Caco-2 (cell line): ENCODE measurements around the gene TBXAS1. TPM values are rescaled to one million over a fixed set of nuclear protein-coding genes. Genes with fewer than 3 reads are reported as not detected.
"Not testable (repeated sequence)": the region's sequence is repeated elsewhere in the genome, so short reads cannot be mapped to it uniquely, and the experiment has no call there.

ENCODE experiments used
- BruUV-seq: library from RNA; stranded (reverse); fragments of 400-500 nt; replicated peaks from 2 replicates; lab custom pipeline; 2021; lab: Mats Ljungman, UMichigan
- CTCF ChIA-PET: fragments of 300-600 bp; sonication (Branson Sonifier 250); formaldehyde crosslinking; loops from one replicate; lab custom pipeline; 2022; ENCODE audit warnings: antibody characterized with exemption; lab: Charles Lee
- POLR2A ChIA-PET: fragments of 300-600 bp; sonication (Branson Sonifier 250); formaldehyde crosslinking; loops from one replicate; lab custom pipeline; 2022; ENCODE audit warnings: antibody characterized with exemption; lab: Charles Lee
- DNase-seq, 2 experiments: peaks; one replicate each; pipeline versions ENCODE4 v3.0.0 to v3.0.0-alpha.2; 2020 to 2022
- H3K27me3 ChIP-seq: replicated peaks from 2 replicates; pipeline ENCODE4 v1.6.0; 2011; ENCODE audit warnings: low read length; ENCODE audit not compliant: control insufficient read depth, insufficient read depth
- H3K36me3 ChIP-seq: 2 replicates; pipeline ENCODE4 v1.5.1; 2011; ENCODE audit warnings: low read length; ENCODE audit not compliant: control insufficient read depth, insufficient read depth
- H3K4me1 ChIP-seq: fragments of 250-450 bp; sonication (Bioruptor Pico); 2 replicates; pipeline ENCODE4 v1.5.1; 2020; ENCODE audit warnings: mild to moderate bottlenecking
- H3K4me3 ChIP-seq: 2 replicates; pipeline ENCODE4 v1.5.1; 2011; ENCODE audit warnings: low read depth, mild to moderate bottlenecking, control low read depth, low read length
- H3K9me3 ChIP-seq: fragments of 250-450 bp; sonication (Bioruptor Pico); 2 replicates; pipeline ENCODE4 v1.5.1; 2020; ENCODE audit warnings: mild to moderate bottlenecking, moderate library complexity
- H3K27ac Mint-ChIP-seq: one replicate; pipeline ENCODE4 v1.8.0; 2022; ENCODE audit warnings: mixed read lengths; ENCODE audit not compliant: unreplicated experiment
- H3K27me3 Mint-ChIP-seq: one replicate; pipeline ENCODE4 v1.8.0; 2022; ENCODE audit warnings: mixed read lengths; ENCODE audit not compliant: insufficient read depth, unreplicated experiment
- H3K36me3 Mint-ChIP-seq: one replicate; pipeline ENCODE4 v1.8.0; 2022; ENCODE audit warnings: mild to moderate bottlenecking, mixed read lengths; ENCODE audit not compliant: insufficient read depth, unreplicated experiment
- H3K4me1 Mint-ChIP-seq: one replicate; pipeline ENCODE4 v1.8.0; 2022; ENCODE audit warnings: low read depth, mixed read lengths; ENCODE audit not compliant: unreplicated experiment
- H3K4me3 Mint-ChIP-seq: one replicate; pipeline ENCODE4 v1.8.0; 2022; ENCODE audit warnings: mild to moderate bottlenecking, moderate library complexity, mixed read lengths; ENCODE audit not compliant: unreplicated experiment
- H3K9me3 Mint-ChIP-seq: one replicate; pipeline ENCODE4 v1.8.0; 2022; ENCODE audit warnings: mixed read lengths; ENCODE audit not compliant: unreplicated experiment
- intact Hi-C: fragments of 100-400 bp; cut with micrococcal nuclease; formaldehyde crosslinking; loops from one replicate; pipeline ENCODE4 v1.10.0; 2022; ENCODE audit not compliant: unreplicated experiment
- total RNA-seq: library from RNA; stranded (reverse); gene quantifications from 2 replicates; pipeline ENCODE4 v1.2.3, GENCODE V29; 2022
- TF ChIP-seq, protein P1 (sequence below), 2 experiments: fragments of 200-600 bp in 1 of 2; IDR thresholded peaks; 1 replicate in 1 of 2; 2 replicates in 1 of 2; pipeline versions ENCODE4 v1.5.1 to v1.8.0; 2011 to 2022; ENCODE audit warnings: antibody characterized with exemption in 1 of 2, control low read depth in 1 of 2, inconsistent platforms in 1 of 2, low read depth in 1 of 2, low read length in 1 of 2, mild to moderate bottlenecking in 1 of 2, moderate library complexity in 1 of 2; ENCODE audit not compliant: insufficient read depth in 1 of 2, severe bottlenecking in 1 of 2, unreplicated experiment in 1 of 2

TBXAS1 gene
- total RNA-seq, 1 experiment from 2014 or later = 1.6 TPM

DNA sequence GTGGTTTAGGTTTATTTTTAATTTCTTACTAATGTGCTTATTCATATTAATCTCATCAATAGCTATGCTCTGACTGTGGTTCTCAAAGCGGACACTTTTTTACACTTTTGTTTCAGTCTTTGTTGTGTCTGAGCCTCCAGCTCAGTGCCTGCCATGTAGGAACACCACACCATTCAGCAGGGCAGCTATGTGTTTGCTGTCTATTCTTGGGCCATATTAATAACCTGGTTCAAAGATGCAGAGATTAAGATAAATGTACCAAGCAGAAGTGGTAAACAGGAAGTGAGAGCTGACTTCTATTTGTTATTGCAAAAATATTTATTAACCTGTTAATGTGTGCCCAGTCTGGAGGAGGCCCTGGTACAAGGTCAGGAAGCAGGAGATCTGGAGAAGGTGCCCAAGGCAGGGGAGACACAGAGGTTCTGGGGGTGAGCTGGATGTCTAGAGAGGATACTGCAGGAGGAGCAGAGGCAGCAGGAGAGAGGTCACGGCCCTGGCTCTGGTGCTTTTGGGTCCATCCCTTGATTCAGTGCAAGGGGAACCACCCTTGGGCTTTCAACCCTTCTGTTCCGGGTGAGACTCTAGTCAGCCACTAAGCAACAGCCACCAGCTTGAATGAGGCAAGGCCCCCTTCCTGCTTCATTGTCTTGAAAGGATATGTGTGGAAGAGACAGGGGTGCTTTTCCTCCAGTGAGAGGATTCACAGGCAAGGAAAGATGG is 1.9 kb downstream of the TBXAS1 start:
- Mint-ChIP-seq H3K27ac (no peak overlapping the region), H3K27me3 (peaks cover 3% of the 10 kb centered on the region), H3K4me1 (peaks cover 8% of the 10 kb centered on the region), H3K4me3 (no peak overlapping the region), H3K36me3 (no peaks in the 10 kb centered on the region), H3K9me3 (peaks cover 19% of the 10 kb centered on the region)
- DNase-seq = no peak
- TF ChIP-seq, protein P1, sequence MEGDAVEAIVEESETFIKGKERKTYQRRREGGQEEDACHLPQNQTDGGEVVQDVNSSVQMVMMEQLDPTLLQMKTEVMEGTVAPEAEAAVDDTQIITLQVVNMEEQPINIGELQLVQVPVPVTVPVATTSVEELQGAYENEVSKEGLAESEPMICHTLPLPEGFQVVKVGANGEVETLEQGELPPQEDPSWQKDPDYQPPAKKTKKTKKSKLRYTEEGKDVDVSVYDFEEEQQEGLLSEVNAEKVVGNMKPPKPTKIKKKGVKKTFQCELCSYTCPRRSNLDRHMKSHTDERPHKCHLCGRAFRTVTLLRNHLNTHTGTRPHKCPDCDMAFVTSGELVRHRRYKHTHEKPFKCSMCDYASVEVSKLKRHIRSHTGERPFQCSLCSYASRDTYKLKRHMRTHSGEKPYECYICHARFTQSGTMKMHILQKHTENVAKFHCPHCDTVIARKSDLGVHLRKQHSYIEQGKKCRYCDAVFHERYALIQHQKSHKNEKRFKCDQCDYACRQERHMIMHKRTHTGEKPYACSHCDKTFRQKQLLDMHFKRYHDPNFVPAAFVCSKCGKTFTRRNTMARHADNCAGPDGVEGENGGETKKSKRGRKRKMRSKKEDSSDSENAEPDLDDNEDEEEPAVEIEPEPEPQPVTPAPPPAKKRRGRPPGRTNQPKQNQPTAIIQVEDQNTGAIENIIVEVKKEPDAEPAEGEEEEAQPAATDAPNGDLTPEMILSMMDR (IDR thresholded peaks at IDR 0.05; ENCODE audit: insufficient read depth in 1 of 2, low read depth in 1 of 2, low read length in 1 of 2, severe bottlenecking in 1 of 2, unreplicated experiment in 1 of 2) = no peak
- H3K4me1 ChIP-seq = no peaks in the 10 kb centered on the region; the same call in 1 of the 2 replicates
- ChIA-PET CTCF (interaction anchor here (0.6 kb wide), 1 partner anchor 175 kb away, joined by 3 read pairs; no protein-coding TSS in a partner anchor), POLR2A (no interaction called here)
- H3K27me3 ChIP-seq = no peaks in the 10 kb centered on the region
- intact Hi-C loops = no loop called here
- BruUV-seq = no TSS peak
- peaks cover 5% of the 10 kb centered on the region; the same call in 1 of the 2 replicates for H3K9me3 ChIP-seq
- H3K36me3 ChIP-seq = no peaks in the 10 kb centered on the region
- no peak overlapping the region for H3K4me3 ChIP-seq

GRCh38 chr7:139835848-139836247 is 6.8 kb downstream of the TBXAS1 start:
- H3K27me3 Mint-ChIP-seq, H3K4me3 Mint-ChIP-seq, H3K9me3 ChIP-seq, POLR2A ChIA-PET, DNase-seq, H3K27me3 ChIP-seq, CTCF ChIA-PET, H3K4me1 ChIP-seq, H3K4me3 ChIP-seq, H3K4me1 Mint-ChIP-seq, H3K36me3 ChIP-seq, H3K36me3 Mint-ChIP-seq, intact Hi-C loops, H3K27ac Mint-ChIP-seq, BruUV-seq: not testable (repeated sequence)
- H3K9me3 Mint-ChIP-seq = peaks cover 37% of the 10 kb centered on the region

GRCh38 chr7:139837291-139837690 is 8.2 kb downstream of the TBXAS1 start:
- BruUV-seq, intact Hi-C loops, H3K9me3 ChIP-seq, H3K4me1 ChIP-seq, H3K27me3 Mint-ChIP-seq, H3K36me3 ChIP-seq, H3K4me3 ChIP-seq, H3K4me1 Mint-ChIP-seq, H3K27ac Mint-ChIP-seq, H3K4me3 Mint-ChIP-seq, DNase-seq, POLR2A ChIA-PET, H3K36me3 Mint-ChIP-seq, H3K27me3 ChIP-seq, CTCF ChIA-PET: not testable (repeated sequence)
- H3K9me3 Mint-ChIP-seq = peaks cover 37% of the 10 kb centered on the region

- no peaks in the 10 kb centered on the region for H3K27me3 ChIP-seq
- POLR2A ChIA-PET = no interaction called here
- peaks cover 5% of the 10 kb centered on the region; the same call in 1 of the 2 replicates for H3K9me3 ChIP-seq
- no peak overlapping the region for H3K4me3 Mint-ChIP-seq
- H3K36me3 Mint-ChIP-seq = no peaks in the 10 kb centered on the region
- no peak overlapping the region for H3K27ac Mint-ChIP-seq
- BruUV-seq = no TSS peak
- no peak for DNase-seq
- CTCF ChIA-PET = no interaction called here
- intact Hi-C loops = no loop called here
- no peaks in the 10 kb centered on the region for H3K36me3 ChIP-seq
- H3K27me3 Mint-ChIP-seq = no peaks in the 10 kb centered on the region
- H3K4me3 ChIP-seq = no peak overlapping the region
- TF ChIP-seq, protein P1 (IDR thresholded peaks at IDR 0.05; ENCODE audit: insufficient read depth in 1 of 2, low read depth in 1 of 2, low read length in 1 of 2, severe bottlenecking in 1 of 2, unreplicated experiment in 1 of 2) = no peak
- peaks cover 30% of the 10 kb centered on the region for H3K9me3 Mint-ChIP-seq
- no peaks in the 10 kb centered on the region for H3K4me1 ChIP-seq
- no peaks in the 10 kb centered on the region for H3K4me1 Mint-ChIP-seq
These were observed 9.2 kb downstream of the TBXAS1 start for GRCh38 chr7:139838276-139838675.
